Testis (tissue), 2 donors: ENCODE data around the gene TBCA.

Experiments used
- CTCF ChIP-seq, 3 experiments: fragments of 450-650 bp in 2 of 3; fragments of 200-600 bp in 1 of 3; sonication (generic) in 1 of 3; IDR thresholded peaks; one replicate each; pipeline ENCODE4 v1.5.1; 2016 to 2019; ENCODE audit warnings: antibody characterized with exemption in 3 of 3, mild to moderate bottlenecking in 2 of 3, moderate library complexity in 1 of 3
- POLR2A ChIP-seq: fragments of 450-650 bp; IDR thresholded peaks from one replicate; pipeline ENCODE4 v1.6.1; 2017; ENCODE audit warnings: antibody characterized with exemption, mild to moderate bottlenecking, moderate library complexity

GRCh38 chr5:77777911-77778310 is 1.8 kb upstream of the TBCA start:
- no peak for TF ChIP-seq POLR2A
- no peak for TF ChIP-seq CTCF (IDR thresholded peaks at IDR 0.05)
